HG02870 (cell line): ENCODE data around the gene DTD1.

ENCODE experiments used
- ATAC-seq: cut with Tn5 transposase; IDR thresholded peaks from one replicate; pipeline ENCODE4 v1.9.1; 2021; ENCODE audit warnings: mild to moderate bottlenecking, moderate library complexity; ENCODE audit not compliant: unreplicated experiment

Gene DTD1

DNA sequence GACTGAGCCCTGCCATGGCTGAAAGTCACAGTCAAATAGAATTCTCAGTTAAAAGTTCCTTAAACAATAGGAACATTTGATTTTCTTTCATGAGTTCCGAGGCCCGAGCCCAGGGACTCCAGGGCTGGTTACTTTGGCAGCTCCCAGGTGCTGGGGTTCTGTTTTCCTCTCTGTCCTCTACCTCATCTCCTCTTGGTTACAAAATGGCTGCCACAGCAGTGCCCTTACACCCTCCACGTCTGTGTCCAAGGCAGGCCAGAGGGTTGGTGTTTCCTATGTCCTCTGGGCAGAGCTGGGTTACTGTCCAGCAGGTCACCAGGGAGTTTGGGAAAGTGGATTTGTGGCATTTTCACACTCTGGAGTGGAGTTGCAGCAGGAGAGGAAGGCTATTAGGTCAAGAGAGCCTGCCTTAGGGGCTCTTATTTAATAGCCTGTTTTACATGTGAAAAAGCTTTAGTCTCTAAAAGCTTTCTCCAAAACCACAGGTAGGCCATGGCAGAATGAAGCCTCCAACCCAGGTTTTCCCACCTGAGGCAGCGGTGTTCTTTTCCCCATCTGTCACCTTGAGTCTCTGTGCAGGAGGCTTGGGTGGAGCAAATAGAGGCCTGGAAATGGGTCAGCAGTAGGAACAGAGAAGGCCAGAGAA is 111.0 kb downstream of the DTD1 start:
- ATAC-seq, result no peak

DNA sequence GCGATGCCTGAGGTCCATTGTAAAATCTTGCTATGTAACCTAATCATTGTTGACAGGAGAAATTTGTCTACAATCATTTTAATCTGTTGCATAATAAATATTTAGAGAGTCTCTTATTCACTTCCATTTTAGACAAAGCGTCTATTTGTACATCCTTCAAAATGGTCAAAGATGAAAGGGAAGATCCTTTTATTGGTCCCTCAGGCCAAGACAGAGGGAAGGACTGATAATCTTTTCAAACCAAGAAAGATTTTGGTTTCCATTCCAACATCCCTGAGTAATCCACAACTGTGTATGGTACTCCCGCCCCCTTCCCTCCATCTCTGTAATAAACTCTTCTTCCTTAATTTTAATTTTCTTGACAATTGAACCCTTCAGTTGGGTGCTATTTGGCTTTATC is 114.1 kb downstream of the DTD1 start:
- no peak for ATAC-seq

DNA sequence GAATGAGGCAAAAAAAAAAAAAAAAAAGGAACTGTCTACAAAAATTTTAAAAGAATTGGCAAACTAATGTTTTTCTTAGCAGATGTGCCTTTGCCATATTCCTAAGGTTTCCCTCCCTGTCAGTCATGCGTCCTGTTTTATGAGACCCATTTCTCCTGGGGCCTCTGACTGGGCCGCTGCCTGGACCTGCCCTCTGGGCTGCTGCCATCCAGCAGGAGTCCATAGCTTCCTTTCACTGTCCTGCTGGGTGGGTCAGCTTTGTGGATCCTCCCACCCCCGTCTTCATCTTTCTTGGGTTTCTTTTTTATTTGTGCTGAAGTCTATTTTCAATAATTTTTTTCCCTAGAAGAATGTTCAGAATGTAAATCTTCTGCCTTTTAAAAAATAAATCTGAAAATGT is 114.9 kb downstream of the DTD1 start:
- ATAC-seq, result no peak

DNA sequence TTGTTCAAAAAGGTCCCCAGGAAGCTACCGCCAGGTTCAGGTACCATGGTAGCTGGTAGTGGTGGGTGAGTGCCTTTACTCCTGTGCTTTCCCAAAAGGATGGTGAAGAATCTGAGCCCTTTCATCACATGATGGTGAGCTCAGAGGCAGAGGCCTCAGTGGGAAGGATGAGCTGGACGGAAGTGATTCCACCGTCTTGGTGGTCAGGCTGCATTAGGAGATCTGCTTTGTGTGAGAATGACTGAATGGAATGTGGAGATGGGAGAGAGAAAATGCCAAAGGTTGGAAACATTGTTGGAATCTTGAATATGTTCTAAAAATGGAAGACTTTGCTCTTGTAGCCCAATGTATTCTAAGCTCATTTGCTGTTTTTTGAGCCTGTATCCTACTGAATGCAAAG is 117.6 kb downstream of the DTD1 start:
- ATAC-seq, result no peak

DNA sequence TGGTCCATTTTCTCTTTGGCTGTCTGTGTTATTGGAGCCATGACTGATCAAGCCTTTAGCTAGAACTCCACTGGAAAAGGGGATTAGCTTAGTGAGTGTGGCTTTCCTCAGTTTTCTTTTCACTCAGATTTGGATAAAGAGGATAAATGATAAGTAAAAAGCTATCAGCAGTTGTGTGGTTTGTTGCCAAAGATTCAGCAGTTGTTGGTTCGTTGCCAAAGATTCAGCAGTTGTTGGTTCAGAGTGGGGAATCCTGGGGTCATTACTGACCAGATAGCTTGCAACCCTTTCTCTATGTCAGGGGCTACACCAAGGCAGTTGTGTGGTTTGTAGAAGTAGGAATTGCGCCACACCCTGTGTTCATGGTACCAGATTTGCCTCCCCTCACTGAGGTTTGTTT is 118.1 kb downstream of the DTD1 start:
- no peak for ATAC-seq

DNA sequence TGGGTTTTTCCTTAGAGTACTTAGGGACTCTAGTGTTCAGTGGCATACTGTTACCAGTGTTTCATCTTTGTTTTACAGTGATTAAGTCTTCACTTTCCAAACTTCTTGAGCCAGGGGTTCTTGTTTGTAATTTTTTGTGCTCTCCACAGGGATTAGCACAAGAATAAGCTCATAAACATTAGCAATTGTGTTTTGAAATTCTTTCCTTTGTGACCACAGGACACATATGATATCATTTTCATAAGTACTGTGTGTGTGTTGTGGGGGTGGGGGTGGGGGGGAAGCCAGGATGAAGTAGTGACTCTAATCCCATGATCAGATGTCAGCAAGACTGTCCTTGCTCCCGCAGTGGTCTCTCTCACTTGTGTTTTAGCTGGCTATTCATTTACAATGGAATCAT is 124.3 kb downstream of the DTD1 start:
- no peak for ATAC-seq

DNA sequence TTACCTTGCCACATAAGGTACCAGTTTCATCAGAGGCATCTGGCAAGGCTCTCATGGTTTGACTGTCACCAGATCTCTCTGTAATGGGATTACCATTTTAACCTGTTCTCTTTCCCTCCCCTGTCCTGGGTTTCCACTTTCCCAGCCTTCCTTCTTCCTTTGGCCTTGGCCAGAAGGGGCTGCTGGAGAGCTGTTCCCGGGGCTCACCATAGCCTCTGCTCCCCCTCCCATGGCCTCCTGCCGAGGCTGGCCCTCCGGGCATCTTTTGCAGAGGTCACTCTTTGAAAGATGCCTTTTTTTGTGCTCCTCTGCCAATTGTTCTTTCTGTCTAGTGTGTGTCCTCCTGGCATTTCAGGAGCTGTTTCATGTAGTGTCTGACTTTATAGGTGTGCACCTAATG is 125.0 kb downstream of the DTD1 start:
- no peak for ATAC-seq

DNA sequence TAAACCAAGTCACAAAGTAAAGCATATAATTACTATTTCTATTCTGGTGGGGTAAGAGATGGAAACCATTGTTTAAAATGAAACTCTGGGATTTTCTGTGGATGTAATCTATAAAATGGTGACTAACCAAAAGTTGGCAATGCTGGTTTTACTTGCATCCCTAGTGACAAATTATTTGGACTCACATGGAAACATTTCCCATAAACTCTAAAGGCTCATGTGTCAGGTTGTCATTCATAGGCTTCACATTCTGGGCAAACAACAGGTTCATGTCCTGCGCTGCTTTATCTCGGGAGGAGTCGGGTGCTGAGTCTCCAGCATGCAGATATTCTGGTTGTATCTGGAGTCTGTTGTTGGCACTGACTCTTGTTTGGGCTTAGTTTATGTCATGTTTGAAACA is 127.7 kb downstream of the DTD1 start:
- no peak for ATAC-seq

DNA sequence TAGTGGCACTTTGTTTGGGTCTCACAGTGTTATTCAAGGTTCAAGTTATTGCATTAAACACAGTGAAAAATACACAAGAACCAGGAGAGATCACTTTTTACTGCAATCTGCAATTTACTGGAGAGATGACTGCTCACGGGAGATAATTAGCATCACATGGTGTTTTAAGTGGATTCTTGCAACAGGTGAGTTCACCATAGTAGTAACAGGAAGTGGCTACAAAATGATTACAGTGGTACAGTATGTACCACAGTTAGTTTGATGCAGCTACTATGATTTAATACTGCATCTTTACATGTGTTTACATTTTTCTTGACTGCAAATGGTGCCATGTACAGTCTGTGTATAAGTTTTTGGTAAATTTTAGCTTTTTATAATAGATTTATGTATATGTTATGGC is 129.2 kb downstream of the DTD1 start:
- ATAC-seq, result no peak

DNA sequence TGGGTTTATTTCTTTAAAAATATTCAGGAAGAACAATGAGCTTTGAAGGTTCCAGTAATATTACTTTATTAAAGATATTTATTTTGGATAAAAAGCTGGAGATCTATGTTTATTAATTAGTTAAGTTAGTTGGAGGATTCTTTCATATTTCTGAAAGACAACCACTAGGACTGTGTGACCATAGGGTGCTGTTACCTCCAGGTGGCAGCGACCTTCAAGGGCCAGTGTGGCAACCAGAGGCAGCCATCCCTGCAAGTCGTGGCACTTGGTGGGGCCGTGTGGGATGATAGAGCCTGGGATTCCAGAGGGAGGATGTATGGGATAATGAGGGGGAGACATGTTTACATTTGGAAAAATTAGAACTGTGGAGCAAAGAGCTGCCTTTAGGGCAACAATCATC is 130.3 kb downstream of the DTD1 start:
- ATAC-seq, result no peak

DNA sequence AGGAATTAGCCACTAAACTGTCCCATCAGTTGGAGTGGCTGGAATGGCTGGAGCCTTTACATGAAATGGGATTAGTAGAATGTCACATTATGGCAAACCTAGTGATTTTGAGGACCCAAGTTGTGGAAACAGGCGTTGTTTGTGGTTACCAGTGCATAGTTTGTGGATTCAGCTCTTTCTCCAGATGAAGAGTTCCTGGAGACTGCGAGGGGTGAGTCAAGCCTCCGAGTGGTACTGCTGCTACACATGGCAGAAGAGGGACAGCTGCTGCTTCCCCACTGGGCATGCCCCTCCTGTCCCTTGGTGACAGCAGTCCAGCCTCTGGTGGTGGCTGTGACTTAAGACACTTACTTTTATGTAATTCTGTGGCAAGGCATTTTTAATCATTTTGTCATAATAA is 131.6 kb downstream of the DTD1 start:
- ATAC-seq, result no peak

DNA sequence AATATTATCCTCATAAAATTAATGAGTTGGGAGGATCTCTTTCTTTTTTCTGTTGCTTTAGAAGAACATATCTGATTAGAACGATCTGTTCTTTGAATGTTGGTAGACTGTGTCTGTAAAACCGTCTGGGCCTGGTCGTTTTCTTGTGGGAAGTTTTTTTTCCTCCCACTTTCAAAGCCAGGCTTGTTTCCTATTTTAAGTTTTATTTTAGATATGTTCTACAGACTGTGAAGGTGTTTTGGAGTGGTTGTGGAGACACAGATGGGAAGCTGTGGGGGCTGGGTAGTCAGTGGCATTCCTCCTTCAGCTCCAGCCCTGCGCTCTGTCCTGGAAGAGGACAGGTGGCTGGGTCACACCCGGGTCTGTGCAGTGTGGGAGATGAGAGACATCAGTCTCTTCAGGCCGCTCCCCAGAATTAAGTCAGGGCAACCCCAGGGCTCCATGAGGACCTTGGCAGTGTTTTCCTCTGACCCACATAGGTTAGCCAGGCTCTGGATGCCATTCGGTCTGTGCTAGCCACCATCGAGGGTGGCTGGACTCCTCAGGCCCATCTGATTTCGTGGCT is 133.8 kb downstream of the DTD1 start:
- ATAC-seq, result no peak

DNA sequence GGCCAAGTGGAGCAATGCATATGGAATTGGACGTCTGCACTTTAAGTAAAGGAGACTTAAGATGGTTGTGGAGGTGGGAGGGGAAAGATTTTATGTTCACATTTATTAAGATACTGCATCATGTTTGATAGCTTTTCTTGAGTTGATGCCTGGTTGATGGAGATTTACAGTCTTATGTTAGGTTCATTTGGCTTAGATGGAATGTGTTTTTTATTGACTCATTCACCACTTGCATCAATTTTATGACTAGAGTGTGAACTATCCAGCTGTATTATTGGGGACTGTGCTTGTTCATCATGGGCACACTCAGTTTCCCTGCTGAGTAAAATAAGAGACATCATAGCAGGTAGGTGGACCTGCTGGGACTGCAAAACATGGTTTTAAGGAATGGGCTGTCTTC is 134.5 kb downstream of the DTD1 start:
- no peak for ATAC-seq

DNA sequence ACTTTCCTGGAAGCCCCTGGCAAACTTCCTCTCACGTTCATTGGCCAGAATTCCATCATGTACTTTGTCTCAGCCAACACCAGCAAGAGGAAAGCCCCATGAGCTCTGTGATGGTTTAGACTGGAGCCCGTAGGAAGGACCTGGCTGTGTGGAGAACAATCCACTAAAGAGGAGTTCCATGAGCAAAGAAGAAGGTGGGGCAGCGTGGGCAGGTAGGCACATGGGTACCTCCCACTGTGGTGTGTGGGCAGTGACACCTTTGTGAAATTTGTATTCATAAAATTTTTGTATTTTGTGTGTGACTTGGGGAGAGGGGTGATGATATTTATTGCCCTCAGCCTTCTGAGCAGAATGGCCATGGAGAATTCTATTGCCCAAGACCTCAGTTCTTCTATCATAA is 136.2 kb downstream of the DTD1 start:
- no peak for ATAC-seq

DNA sequence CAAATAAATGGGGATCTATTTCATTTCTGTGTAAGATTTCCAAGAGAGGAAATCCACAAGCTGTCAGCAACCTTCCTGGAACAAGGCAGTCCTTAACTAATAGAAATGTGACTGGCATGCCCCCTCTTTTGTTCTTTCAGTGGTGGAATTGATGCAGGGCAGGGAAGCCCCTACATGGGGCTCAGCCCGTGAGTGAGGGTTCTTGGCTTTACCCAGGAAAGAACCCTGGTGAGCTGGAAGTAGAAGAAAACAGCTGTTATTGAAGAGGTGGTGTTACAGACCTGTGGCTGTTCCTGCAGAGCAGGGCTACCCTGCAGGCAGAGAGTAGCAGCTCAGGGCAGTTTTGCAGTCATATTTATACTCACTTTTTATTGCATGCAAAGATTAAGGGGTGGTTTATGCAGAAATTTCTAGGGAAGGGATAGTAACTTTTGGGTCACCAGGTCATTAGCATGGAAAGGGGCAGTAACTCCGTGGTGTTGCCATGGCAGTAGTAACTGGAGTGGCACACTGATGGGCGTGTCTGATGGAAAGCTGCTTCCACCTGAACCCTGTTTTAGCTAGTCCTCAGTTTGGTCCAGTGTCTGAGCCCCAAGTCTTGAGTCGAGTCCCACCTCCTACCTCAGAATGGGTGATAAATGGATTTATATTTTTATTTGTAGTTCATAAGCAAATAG is 137.1 kb downstream of the DTD1 start:
- ATAC-seq, result no peak

DNA sequence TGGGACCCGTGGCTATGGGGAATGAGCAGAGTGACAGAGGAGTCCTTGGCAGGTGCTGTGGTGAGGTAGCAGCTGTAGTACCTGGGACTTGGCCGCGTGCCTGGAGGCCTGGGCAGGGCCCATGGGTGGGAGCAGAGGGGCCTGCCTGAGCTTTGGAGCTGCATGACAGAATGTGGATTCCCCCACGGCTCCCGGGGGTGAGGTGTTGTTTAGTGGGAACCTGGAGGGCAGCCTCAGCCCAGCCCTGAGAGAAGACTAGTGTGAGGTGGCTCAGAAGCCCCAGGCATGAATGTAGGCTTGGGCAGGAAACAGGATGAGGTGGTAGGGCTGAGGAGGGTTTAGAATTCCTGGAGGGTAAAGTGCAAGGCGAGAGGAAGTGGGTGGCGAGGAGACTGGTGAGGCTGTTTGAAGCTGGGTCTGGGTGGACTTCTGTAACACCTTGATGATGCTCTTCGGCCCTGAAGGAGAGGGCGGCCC is 139.2 kb downstream of the DTD1 start:
- ATAC-seq, result no peak

DNA sequence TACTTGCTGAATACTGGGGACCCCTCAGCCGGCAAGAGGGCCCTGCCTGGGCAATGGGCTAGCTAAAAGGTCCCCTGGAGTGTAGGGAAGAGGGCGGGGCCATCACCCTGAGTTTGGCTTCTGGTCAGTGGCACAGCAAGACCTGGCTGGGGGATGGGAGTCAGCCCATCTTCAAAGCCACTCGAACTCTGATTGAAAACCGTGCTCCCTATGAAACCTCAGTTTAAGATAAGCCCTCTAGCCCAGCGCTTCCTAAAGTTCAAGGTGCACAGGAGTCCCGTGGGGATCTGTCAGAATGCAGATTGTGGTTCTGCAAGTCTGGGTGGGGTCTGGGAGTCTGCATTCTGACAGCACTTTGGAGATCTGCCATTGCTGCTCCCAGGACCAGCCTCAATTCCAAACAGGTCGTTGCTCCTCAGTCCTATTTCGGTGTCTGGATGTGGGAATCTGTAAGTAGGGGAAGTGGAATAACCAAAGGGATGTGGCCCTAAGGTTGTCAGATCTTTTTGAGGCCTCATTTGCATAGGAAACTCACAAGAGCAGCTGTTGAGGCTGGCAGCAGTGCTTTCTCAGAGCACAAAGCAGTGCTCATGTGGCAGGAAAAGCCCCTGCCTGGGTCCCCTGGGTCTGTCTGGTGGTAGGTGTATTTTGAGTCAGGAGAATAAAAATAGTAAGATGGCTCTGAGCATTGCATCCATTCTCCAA is 140.5 kb downstream of the DTD1 start:
- ATAC-seq, result peak; percentile 85

DNA sequence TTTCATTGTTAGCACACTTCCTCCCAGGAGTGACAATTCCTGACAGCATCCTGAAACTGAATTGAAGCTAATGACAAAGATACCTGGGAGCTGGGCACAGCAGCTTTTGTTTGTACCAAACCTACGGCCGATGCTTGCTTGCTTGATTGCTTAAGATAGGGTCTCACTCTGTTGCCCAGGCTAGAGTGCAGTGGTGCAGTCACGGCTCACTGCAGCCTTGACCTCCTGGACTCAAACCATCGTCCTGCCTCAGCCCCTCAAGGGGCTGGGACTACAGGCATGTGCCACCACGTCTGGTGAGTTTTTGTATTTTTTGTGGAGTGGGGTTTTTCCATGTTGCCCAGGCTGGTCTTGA is 141.0 kb downstream of the DTD1 start:
- ATAC-seq, result peak; percentile 26

DNA sequence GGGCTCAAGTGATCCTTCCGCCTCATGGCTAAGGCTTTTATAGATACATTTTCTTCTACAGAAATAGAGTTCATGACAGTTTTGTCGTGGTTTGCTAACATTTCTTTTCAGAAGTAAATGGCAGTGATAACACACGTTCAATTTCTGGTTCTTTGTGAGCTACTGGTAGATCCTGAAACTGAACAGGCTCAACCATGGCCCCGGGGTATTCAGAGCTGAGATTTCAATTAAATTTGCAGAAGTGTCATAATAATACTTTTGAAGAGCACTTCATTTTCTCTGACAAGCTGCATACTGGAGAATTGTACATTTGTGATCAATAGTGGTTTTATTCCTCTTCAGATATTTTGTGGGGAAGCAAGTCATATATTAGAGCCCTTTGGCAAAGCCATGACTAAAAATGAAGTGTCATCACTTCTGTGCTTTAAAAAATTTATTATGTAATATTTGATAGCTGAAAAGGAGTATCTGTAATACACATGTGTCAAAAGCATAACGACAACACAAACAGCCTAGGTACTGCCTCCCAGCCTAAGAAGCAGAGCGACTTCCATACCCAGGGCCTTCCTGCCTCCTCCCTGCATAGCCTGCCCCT is 141.5 kb downstream of the DTD1 start:
- ATAC-seq, result no peak

DNA sequence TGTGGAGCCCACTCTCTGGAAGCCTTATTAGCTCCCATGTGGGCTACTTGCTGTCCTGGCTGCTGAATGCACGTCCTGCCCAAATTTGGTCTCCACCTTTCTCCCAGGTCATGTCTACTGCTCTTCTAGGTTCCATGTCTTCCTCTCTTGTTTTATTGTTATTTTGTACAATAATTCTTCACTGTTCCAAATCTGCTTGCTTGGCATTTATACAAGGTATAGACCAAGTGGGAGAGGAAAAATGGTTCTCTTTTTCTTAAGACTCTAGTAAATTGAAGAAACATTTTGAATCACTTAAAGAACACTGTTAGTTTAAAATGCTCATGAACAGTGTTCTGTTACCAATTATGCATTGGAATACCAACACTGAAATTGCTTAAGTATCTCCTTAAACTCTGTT is 144.1 kb downstream of the DTD1 start:
- ATAC-seq, result no peak

DNA sequence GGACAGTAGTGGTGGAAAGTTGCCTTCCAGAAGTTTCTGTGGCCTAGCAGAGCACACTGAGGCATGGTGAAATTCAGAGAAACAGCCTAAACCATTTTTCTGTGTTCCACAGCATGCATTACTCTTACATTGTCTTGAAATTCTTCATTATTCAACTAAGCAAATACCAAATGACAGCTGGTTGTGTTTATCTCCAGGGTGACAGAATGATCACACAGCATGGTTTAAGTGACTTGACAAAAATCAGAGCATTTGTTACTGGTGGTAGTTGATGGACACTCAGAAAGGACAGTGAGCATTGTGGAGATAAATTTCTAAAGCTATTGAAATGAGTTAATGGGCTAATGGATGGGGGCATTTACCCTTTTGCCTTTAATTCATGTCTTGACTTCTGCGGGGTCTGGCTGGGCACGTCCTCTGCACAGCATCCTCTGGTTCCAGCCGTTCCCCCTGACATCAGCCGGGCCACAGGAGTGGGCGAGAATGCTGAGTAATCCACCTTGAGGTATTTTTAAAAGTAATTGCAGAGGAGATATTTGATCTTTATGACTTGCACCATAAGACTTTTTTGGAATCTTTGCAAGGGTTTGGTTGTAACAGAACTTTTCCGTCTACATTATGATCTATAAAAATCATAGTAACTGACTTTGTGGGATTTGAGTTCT is 146.8 kb downstream of the DTD1 start:
- no peak for ATAC-seq
